Liver (tissue), 9 donors: ENCODE measurements around the gene DCST2. TPM values are rescaled to one million over a fixed set of nuclear protein-coding genes. Genes with fewer than 3 reads are reported as not detected.

Source experiments
- DNase-seq: peaks from one replicate; pipeline ENCODE4 v3.0.0-alpha.2; 2017; ENCODE audit warnings: low spot score
- H3K27ac ChIP-seq, 2 donors: one replicate each; pipeline ENCODE4 v1.7.0; 2013; ENCODE audit warnings: inconsistent platforms in 2 of 2, low read length in 2 of 2, control low read depth in 1 of 2, low read depth in 1 of 2, mild to moderate bottlenecking in 1 of 2
- H3K27me3 ChIP-seq, 4 donors: one replicate each; pipeline versions ENCODE4 v1.6.1 to v1.7.0; 2013; ENCODE audit warnings: low read length in 3 of 4, inconsistent platforms in 1 of 4, mild to moderate bottlenecking in 1 of 4, moderate library complexity in 1 of 4; ENCODE audit not compliant: control insufficient read depth in 4 of 4, insufficient read depth in 4 of 4
- H3K36me3 ChIP-seq, 4 donors: one replicate each; pipeline versions ENCODE4 v1.6.1 to v1.7.0; 2013; ENCODE audit warnings: low read length in 3 of 4, mild to moderate bottlenecking in 3 of 4, low read depth in 1 of 4, moderate library complexity in 1 of 4; ENCODE audit not compliant: control insufficient read depth in 4 of 4, insufficient read depth in 3 of 4
- H3K4me1 ChIP-seq, 4 donors: one replicate each; pipeline versions ENCODE4 v1.6.1 to v1.7.0; 2013; ENCODE audit warnings: low read length in 3 of 4, mild to moderate bottlenecking in 3 of 4, moderate library complexity in 1 of 4; ENCODE audit not compliant: control insufficient read depth in 4 of 4, insufficient read depth in 4 of 4
- H3K4me3 ChIP-seq, 3 donors: one replicate each; pipeline versions ENCODE4 v1.6.1 to v1.7.0; 2013; ENCODE audit warnings: low read length in 3 of 3, control low read depth in 1 of 3, low read depth in 1 of 3, mild to moderate bottlenecking in 1 of 3
- H3K9ac ChIP-seq, 2 donors: one replicate each; pipeline ENCODE4 v1.7.0; 2013; ENCODE audit warnings: low read length in 2 of 2, mild to moderate bottlenecking in 2 of 2, moderate library complexity in 2 of 2, control low read depth in 1 of 2, low read depth in 1 of 2
- H3K9me3 ChIP-seq, 4 donors: one replicate each; pipeline versions ENCODE4 v1.6.1 to v1.7.0; 2013; ENCODE audit warnings: low read length in 3 of 4; ENCODE audit not compliant: control insufficient read depth in 4 of 4
- ATF3 ChIP-seq: IDR thresholded peaks from 2 replicates; pipeline ENCODE4 v1.6.1; 2016; ENCODE audit warnings: antibody characterized with exemption
- EGR1 ChIP-seq, 2 donors: IDR thresholded peaks; 2 replicates each; pipeline ENCODE4 v1.6.1; 2016 to 2018; ENCODE audit warnings: antibody characterized with exemption in 2 of 2, low read depth in 2 of 2
- FOXA1 ChIP-seq: IDR thresholded peaks from 2 replicates; pipeline ENCODE4 v1.6.1; 2016; ENCODE audit warnings: antibody characterized with exemption
- FOXA2 ChIP-seq: IDR thresholded peaks from 2 replicates; pipeline ENCODE4 v1.6.1; 2016; ENCODE audit warnings: antibody characterized with exemption
- GABPA ChIP-seq, 2 donors: IDR thresholded peaks in 1 of 2; conservative IDR thresholded peaks in 1 of 2; 2 replicates each; pipeline ENCODE4 v1.6.1; 2016; ENCODE audit warnings: antibody characterized with exemption in 2 of 2, mild to moderate bottlenecking in 1 of 2, moderate library complexity in 1 of 2
- HNF4G ChIP-seq: IDR thresholded peaks from 2 replicates; pipeline ENCODE4 v1.6.1; 2016; ENCODE audit warnings: antibody characterized with exemption
- JUND ChIP-seq, 2 donors: IDR thresholded peaks; 2 replicates each; pipeline ENCODE4 v1.6.1; 2016; ENCODE audit warnings: antibody characterized with exemption in 2 of 2
- MAX ChIP-seq: IDR thresholded peaks from 2 replicates; pipeline ENCODE4 v1.6.1; 2016; ENCODE audit warnings: antibody characterized with exemption
- NR2F2 ChIP-seq: IDR thresholded peaks from 2 replicates; pipeline ENCODE4 v1.6.1; 2016; ENCODE audit warnings: antibody characterized with exemption
- RAD21 ChIP-seq, 2 donors: IDR thresholded peaks; 2 replicates each; pipeline ENCODE4 v1.6.1; 2016; ENCODE audit warnings: antibody characterized with exemption in 2 of 2, mild to moderate bottlenecking in 2 of 2
- REST ChIP-seq: IDR thresholded peaks from 2 replicates; pipeline ENCODE4 v1.6.1; 2016; ENCODE audit warnings: antibody characterized with exemption, mild to moderate bottlenecking
- TAF1 ChIP-seq: conservative IDR thresholded peaks from 2 replicates; pipeline ENCODE4 v1.6.1; 2016; ENCODE audit warnings: antibody characterized with exemption, mild to moderate bottlenecking
- YY1 ChIP-seq: IDR thresholded peaks from 2 replicates; pipeline ENCODE4 v1.6.1; 2016; ENCODE audit warnings: antibody characterized with exemption, mild to moderate bottlenecking
- ZBTB33 ChIP-seq: IDR thresholded peaks from 2 replicates; pipeline ENCODE4 v1.6.1; 2016; ENCODE audit warnings: antibody characterized with exemption
- WGBS: extraction: QIAGEN DNeasy Blood & Tissue Kit; methylation state at CpG from one replicate; pipeline ENCODE4 v1.1.7; 2013; 5-methylcytosine and 5-hydroxymethylcytosine counted together
- polyA plus RNA-seq, 2 donors: library from polyadenylated mRNA; stranded (reverse) in 1 of 2; unstranded in 1 of 2; fragments of 200-250 nt in 1 of 2; fragments of >200 nt in 1 of 2; fragmentation: Nextera tagmentation in 1 of 2; extraction: Ambion mirVana in 1 of 2; gene quantifications; one replicate each; pipeline versions ENCODE4 v1.2.1 to v1.2.3, GENCODE V29; 2013 to 2015
- total RNA-seq, 2 donors: library from RNA; depleted of rRNA; stranded (reverse); fragments of >200 nt; gene quantifications; one replicate each; pipeline ENCODE4 v1.2.3, GENCODE V29; 2014
- donor health status: healthy.
- donor health status: healthy.
- donor health status: healthy.
- donor health status: healthy.
- donor health status: healthy.

Gene DCST2
- total and polyA plus RNA-seq, 4 donors = 0.25 to 0.53 (median 0.27) TPM; not detected in 1

GRCh38 chr1:155068599-155068998 is 35.0 kb upstream of the DCST2 start (continued):
- TF ChIP-seq ZBTB33 (no peak), EGR1 (IDR thresholded peaks at IDR 0.05; ENCODE audit: low read depth in 2 of 2) (no peak), RAD21 (IDR thresholded peaks at IDR 0.05) (no peak), MAX (no peak), FOXA2 (no peak), FOXA1 (no peak)

- H3K4me1 ChIP-seq = peaks cover 11 to 42% (median 33%) of the 10 kb centered on the region in 4 donors
- no peak overlapping the region for H3K27ac ChIP-seq
- no peak overlapping the region for H3K9ac ChIP-seq
Observed at GRCh38 chr1:155066777-155067176, 33.2 kb upstream of the DCST2 start.

More at GRCh38 chr1:155066777-155067176, 33.2 kb upstream of the DCST2 start:
- Histone ChIP-seq H3K4me3 (no peak overlapping the region), H3K9me3 (no peaks in the 10 kb centered on the region), H3K27me3 (no peaks in the 10 kb centered on the region), H3K36me3 (peaks cover 0 to 2% (median 0%) of the 10 kb centered on the region in 4 donors)
- no peak for DNase-seq
- WGBS = 94% methylated on average over 8 of the region's 8 CpGs
- TF ChIP-seq HNF4G (no peak), GABPA (IDR thresholded peaks at IDR 0.05 in 1 of 2, conservative IDR thresholded peaks at IDR 0.05 in 1 of 2) (no peak), ATF3 (no peak), YY1 (no peak), NR2F2 (no peak), FOXA2 (no peak), REST (no peak), JUND (IDR thresholded peaks at IDR 0.05) (no peak), TAF1 (no peak)
